ENCODE data around the gene CREG2. TPM values are rescaled to one million over a fixed set of nuclear protein-coding genes. Genes with fewer than 3 reads are reported as not detected.

The CREG2 gene
- total RNA-seq, 1 experiment from 2014 or later: 0.21 TPM

DNA sequence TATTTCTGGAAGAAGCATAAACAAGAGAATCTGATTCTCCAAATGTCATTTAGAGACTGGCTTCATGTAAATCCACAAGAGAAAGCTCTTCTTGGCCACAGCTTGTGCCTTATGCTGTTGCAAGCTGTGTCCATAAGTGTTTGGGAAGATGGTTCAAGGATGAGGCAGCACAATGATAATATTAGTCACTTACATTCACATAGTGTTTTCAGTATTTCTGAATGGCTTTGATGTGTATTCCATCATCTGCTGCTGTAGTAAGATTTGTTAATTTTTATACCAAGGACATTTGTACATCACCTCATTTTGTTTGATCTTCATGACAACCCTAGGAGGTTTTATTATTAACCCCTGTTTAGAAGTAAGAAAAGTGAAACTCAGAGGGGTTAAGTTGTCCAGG, 29.9 kb downstream of the CREG2 start:
- intact Hi-C loops (cut with micrococcal nuclease; ENCODE audit: unreplicated experiment) (no loop called here), in situ Hi-C loops (cut with HindIII; ENCODE audit: low pct_unique_long_range_greater_than_20kb, low sequenced_read_pairs) (no loop called here)
- Histone ChIP-seq H3K36me3 (ENCODE audit: control insufficient read depth, insufficient read depth, low read length) (no peaks in the 10 kb centered on the region), H3K9me3 (ENCODE audit: control insufficient read depth, insufficient read depth, low read depth, low read length) (no peaks in the 10 kb centered on the region), H3K4me3 (ENCODE audit: low read depth in 2 of 2, low read length in 2 of 2) (no peak overlapping the region), H3K27me3 (ENCODE audit: control insufficient read depth, insufficient read depth, low read length) (no peaks in the 10 kb centered on the region), H3K27ac (ENCODE audit: low read length) (no peak overlapping the region), H3K4me1 (ENCODE audit: control insufficient read depth, insufficient read depth, low read length) (no peaks in the 10 kb centered on the region)
- ChIA-PET POLR2A (no interaction called here), CTCF (interaction anchor here (0.9 kb wide), 1 partner anchor 30 kb away, joined by 4 read pairs; the partner anchor contains the start of gene CREG2)
- ATAC-seq: no peak
- no peak for DNase-seq (ENCODE audit: low read depth, low spot score)
- TF ChIP-seq TCF7L2 (IDR thresholded peaks at IDR 0.05; ENCODE audit: low read depth, low read length) (no peak), POLR2AphosphoS5 (IDR thresholded peaks at IDR 0.05; ENCODE audit: low read depth, low read length) (no peak), SIN3A (IDR thresholded peaks at IDR 0.05; ENCODE audit: borderline replicate concordance, insufficient read depth, low read depth, low read length) (no peak), REST (IDR thresholded peaks at IDR 0.05; ENCODE audit: insufficient read depth in 1 of 2, low read depth in 2 of 2, low read length in 1 of 2) (no peak), CTCF (IDR thresholded peaks at IDR 0.05) (no peak)
- no TSS peak for BruUV-seq (replicated peaks)

DNA sequence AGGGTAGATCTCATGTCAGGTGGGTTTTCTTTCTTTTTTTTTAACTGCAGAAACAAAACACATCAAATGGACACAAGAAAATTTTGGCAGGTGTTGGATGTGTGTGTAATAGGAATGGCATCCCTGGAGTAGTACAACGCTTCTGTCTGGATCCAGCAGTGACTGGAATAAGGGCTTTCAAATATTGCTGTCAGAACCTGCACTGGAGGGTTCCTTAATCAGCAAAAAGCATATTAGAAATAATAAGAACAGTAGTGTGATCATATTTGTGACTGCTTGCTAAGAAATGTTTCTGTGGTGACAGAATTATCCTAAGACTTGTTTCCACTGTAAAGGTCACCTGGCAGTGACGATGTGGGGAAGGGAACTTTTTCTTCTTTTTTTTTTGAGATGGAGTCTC, 30.8 kb downstream of the CREG2 start:
- no peak for ATAC-seq
- intact Hi-C loops (cut with micrococcal nuclease; ENCODE audit: unreplicated experiment): no loop called here
- no peak for DNase-seq (ENCODE audit: low read depth, low spot score)
- TF ChIP-seq POLR2AphosphoS5 (IDR thresholded peaks at IDR 0.05; ENCODE audit: low read depth, low read length) (no peak), CTCF (IDR thresholded peaks at IDR 0.05) (no peak), TCF7L2 (IDR thresholded peaks at IDR 0.05; ENCODE audit: low read depth, low read length) (no peak), REST (IDR thresholded peaks at IDR 0.05; ENCODE audit: insufficient read depth in 1 of 2, low read depth in 2 of 2, low read length in 1 of 2) (no peak), SIN3A (IDR thresholded peaks at IDR 0.05; ENCODE audit: borderline replicate concordance, insufficient read depth, low read depth, low read length) (no peak)
- POLR2A ChIA-PET: no interaction called here
- CTCF ChIA-PET: no interaction called here
- Histone ChIP-seq H3K9me3 (ENCODE audit: control insufficient read depth, insufficient read depth, low read depth, low read length) (no peaks in the 10 kb centered on the region), H3K36me3 (ENCODE audit: control insufficient read depth, insufficient read depth, low read length) (no peaks in the 10 kb centered on the region), H3K4me3 (ENCODE audit: low read depth in 2 of 2, low read length in 2 of 2) (no peak overlapping the region), H3K27ac (ENCODE audit: low read length) (no peak overlapping the region), H3K27me3 (ENCODE audit: control insufficient read depth, insufficient read depth, low read length) (no peaks in the 10 kb centered on the region), H3K4me1 (ENCODE audit: control insufficient read depth, insufficient read depth, low read length) (no peaks in the 10 kb centered on the region)
- BruUV-seq (replicated peaks): no TSS peak
- in situ Hi-C loops (cut with HindIII; ENCODE audit: low pct_unique_long_range_greater_than_20kb, low sequenced_read_pairs): no loop called here
